GM11168 (cell line): Measurements from ENCODE around the gene STK10.

Source experiments
- in situ Hi-C: fragments of 300-500 bp; cut with MboI; formaldehyde crosslinking; loops from one replicate; pipeline ENCODE4 v1.12.0; 2022; ENCODE audit warnings: low sequenced_read_pairs; ENCODE audit not compliant: unreplicated experiment

Gene STK10

DNA sequence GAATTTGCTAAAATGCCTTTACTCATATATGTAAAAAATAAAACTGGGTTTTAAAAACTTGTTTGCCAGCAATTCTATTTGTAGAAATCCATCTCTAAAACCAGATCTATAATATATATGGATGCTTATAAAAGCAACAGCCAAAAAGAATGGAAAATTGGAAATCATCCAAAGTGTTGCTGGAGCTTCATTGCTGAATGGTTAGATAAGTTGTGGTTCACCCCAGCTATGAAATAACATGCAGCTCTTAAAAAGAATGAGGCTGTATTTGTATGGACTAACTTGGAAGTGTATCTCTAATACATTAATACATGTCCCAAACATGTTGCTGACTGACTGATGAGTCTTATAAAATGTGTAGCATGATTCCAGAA is 76.2 kb downstream of the STK10 start:
- in situ Hi-C loops, result loop anchor here (5.0 kb wide), 1 partner anchor 65 kb away; no protein-coding TSS in a partner anchor

DNA sequence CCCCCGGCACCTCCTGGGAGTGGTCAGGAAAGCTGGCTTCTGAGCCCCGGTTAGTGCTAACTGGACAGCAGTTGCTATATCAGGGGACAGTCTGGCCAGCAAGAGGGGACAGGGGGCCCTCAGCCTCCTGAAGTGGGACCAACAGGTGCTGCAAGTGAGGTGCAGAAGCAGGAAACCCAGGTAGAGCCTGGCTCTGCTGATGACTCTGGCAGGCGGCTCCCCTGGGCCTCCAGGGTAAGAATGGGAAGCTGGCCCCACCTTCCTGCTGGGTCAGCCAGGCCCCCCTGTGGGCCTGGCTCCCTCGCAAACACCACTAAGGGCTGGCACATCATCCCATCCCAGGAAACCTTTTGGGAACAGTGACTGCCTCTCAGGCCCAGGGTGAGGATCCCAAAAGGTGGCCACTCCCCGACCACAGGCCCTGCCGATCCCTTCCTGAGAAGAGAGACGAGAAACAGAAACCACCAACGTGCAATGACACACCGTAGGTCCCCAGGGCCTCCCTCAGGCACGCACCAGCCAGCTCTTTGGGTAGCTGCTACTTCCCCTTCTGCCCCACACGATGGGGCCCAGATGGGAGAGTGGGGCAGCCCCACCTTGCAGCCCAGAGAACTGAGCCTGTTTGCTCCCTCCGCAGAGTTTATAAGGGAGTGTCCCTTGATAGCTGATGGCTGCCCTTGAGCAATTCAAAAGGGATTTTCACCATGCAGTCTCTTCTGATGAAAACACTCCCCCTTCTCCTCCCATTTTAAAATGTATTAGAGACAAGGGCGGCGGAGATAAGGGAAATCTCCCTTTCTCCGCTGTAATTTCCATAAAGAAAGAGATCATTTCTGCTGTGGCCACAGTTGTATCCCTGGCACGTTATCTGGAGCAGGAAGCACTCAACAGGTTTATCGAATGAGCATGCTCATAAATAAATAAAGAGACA is 76.8 kb downstream of the STK10 start:
- in situ Hi-C loops, result loop anchor here (5.0 kb wide), 1 partner anchor 66 kb away; no protein-coding TSS in a partner anchor

GRCh38 chr5:172110260-172110815 is 77.7 kb downstream of the STK10 start:
- in situ Hi-C loops, result loop anchor here (5.0 kb wide), 1 partner anchor 67 kb away; no protein-coding TSS in a partner anchor

DNA sequence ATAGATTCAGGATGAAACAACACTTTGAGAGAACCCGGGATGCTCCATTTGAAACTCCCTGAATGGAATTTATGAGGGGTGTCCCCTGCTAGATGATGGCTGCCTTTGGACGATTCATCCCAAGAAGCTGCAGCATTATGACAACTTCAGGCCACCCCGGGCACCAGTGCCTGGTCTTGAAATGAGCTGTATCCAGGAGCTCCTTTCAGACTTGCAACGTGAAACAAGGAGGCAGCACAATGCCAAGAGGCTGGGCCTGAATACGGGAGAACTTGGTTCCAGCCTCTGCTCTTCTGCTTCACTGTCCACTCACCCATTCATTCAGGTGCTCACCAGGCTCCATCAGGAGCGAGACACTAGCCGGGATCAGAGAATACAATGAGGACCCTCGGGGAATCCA is 78.3 kb downstream of the STK10 start:
- in situ Hi-C loops, result loop anchor here (5.0 to 10.0 kb wide), 2 partner anchors 68 to 175 kb away; partner anchors contain the start of gene UBTD2

DNA sequence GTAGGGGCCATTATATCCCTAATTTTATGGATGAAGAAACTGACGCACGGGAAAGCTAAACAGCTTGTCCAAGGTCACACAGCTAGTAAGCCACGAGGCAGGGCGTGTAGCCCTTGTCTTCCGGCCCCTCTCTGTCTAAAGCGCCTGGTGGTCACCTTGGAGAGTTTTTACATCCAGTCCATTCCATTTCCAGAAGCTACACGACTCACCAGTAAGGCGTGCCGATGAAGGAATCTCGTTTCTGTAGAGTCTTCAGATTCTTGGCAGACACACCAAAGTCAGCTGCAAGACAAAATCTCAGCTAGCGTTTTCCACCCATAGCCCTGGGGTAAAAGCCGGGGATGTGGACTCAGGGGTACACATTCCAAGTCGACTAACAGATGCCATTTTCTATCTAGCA is 80.5 kb downstream of the STK10 start:
- in situ Hi-C loops, result loop anchor here (10.0 kb wide), 1 partner anchor 177 kb away; the partner anchor contains the start of gene UBTD2

GRCh38 chr5:172106511-172107356 is 81.3 kb downstream of the STK10 start:
- in situ Hi-C loops, result loop anchor here (10.0 kb wide), 1 partner anchor 178 kb away; the partner anchor contains the start of gene UBTD2

GRCh38 chr5:172105811-172106210 is 82.2 kb downstream of the STK10 start:
- in situ Hi-C loops, result loop anchor here (10.0 kb wide), 1 partner anchor 179 kb away; the partner anchor contains the start of gene UBTD2

DNA sequence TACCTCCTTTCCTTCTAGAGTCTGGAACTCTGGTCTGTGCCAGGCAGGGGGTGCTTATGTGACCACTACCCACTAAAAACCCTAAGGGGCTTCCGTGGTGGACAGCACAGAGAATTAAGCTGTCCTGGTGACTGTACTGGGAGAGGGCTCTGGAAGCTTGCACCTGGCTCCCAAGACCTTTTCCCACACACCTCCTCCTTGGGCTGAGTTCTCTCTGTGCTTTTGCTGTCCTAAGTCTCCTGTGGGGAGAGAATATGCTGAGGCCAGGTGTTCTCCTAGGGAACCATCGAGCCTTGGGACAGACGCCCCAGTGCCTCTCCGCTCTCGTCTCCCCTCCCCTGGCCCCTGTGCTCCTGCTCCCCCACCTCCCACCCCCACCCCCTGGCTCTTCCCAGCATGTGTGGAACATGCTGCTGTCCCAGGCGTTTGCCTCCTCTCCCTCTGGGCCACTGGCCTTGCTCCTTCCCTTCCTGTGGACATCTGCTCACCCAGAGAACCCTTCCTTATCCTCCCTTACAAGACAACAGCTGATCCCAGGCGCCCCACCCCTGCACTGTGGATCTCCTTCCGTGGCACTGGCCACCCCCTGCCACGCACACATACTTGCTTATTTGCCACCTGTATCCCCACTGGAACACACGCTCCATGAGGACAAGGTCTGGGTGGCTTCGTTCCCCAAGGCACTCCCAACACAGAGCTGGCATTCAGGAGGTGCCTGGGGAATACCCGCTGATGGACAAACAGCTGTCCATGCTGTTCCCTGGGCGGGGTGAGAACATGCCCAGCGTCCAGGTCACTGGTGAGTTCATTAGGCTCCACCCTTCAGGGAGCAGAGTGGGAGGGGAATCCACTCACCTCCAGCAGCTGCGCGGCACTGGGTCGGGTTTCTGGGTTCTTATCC is 83.0 kb downstream of the STK10 start:
- in situ Hi-C loops, result loop anchor here (10.0 kb wide), 1 partner anchor 180 kb away; the partner anchor contains the start of gene UBTD2

- in situ Hi-C loops, result loop anchor here (10.0 kb wide), 1 partner anchor 181 kb away; the partner anchor contains the start of gene UBTD2
Observed at GRCh38 chr5:172104021-172104420, 84.0 kb downstream of the STK10 start.

- in situ Hi-C loops, result loop anchor here (10.0 kb wide), 1 partner anchor 182 kb away; the partner anchor contains the start of gene UBTD2
Observed at GRCh38 chr5:172102913-172103626, 85.0 kb downstream of the STK10 start.

GRCh38 chr5:172102218-172102870 is 85.7 kb downstream of the STK10 start:
- in situ Hi-C loops, result loop anchor here (10.0 kb wide), 1 partner anchor 182 kb away; the partner anchor contains the start of gene UBTD2

- in situ Hi-C loops, result loop anchor here (10.0 kb wide), 1 partner anchor 183 kb away; the partner anchor contains the start of gene UBTD2
Observed at GRCh38 chr5:172101547-172102217, 86.3 kb downstream of the STK10 start.

- in situ Hi-C loops, result no loop called here
Observed at GRCh38 chr5:172098883-172099282, 89.1 kb downstream of the STK10 start.

- in situ Hi-C loops, result no loop called here
Observed at GRCh38 chr5:172098046-172098445, 90.0 kb downstream of the STK10 start.

DNA sequence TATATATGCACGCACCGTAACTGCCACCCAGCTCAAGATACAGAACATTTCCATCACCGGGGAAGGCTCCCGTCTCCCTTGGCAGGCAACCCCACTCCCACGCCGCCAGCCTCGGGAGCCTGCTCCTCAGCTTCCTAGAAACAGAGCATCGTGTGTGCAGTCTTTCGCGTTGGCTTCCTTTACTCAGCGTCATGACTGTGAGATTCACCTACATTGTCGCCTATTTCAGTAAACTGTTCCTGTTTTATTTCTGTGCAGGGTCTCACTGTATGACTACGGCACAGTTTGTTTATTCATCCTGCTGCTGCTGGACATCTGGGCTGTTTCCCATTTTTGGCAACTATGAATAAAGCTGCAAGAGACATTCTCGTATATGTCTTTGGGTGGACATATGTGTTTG is 90.7 kb downstream of the STK10 start:
- in situ Hi-C loops, result no loop called here

- in situ Hi-C loops, result no loop called here
Observed at GRCh38 chr5:172096207-172096940, 91.7 kb downstream of the STK10 start.
